Aorta (tissue), 5 donors: ENCODE measurements around the gene MYO1A. TPM values are rescaled to one million over a fixed set of nuclear protein-coding genes. Genes with fewer than 3 reads are reported as not detected.
A peak's percentile ranks its signal among the peaks of the same experiment; 100 is the strongest.

Experiments
- ATAC-seq: fragments of 200-7000 bp; cut with Tn5 transposase; one replicate; pipeline ENCODE4 v1.9.1; 2022; ENCODE audit warnings: moderate library complexity; ENCODE audit not compliant: low FRiP score
- DNase-seq, 2 donors: peaks; one replicate each; pipeline ENCODE4 v3.0.0-alpha.2; 2020
- H3K27ac ChIP-seq, 2 donors: one replicate each; pipeline ENCODE4 v1.5.1; 2013; ENCODE audit warnings: low read length in 2 of 2, mild to moderate bottlenecking in 2 of 2, moderate library complexity in 2 of 2, control low read depth in 1 of 2, inconsistent platforms in 1 of 2, low read depth in 1 of 2
- H3K27me3 ChIP-seq, 2 donors: one replicate each; pipeline ENCODE4 v1.6.1; 2013; ENCODE audit warnings: control low read depth in 1 of 2, low read length in 1 of 2, mild to moderate bottlenecking in 1 of 2, moderate library complexity in 1 of 2; ENCODE audit not compliant: insufficient read depth in 2 of 2, control insufficient read depth in 1 of 2
- H3K36me3 ChIP-seq, 2 donors: one replicate each; pipeline ENCODE4 v1.6.1; 2013; ENCODE audit warnings: control low read depth in 1 of 2, low read length in 1 of 2, mild to moderate bottlenecking in 1 of 2; ENCODE audit not compliant: insufficient read depth in 2 of 2, control insufficient read depth in 1 of 2
- H3K4me1 ChIP-seq, 2 donors: one replicate each; pipeline ENCODE4 v1.6.1; 2013; ENCODE audit warnings: low read length in 2 of 2, control low read depth in 1 of 2, mild to moderate bottlenecking in 1 of 2, moderate library complexity in 1 of 2; ENCODE audit not compliant: insufficient read depth in 2 of 2, control insufficient read depth in 1 of 2
- H3K4me3 ChIP-seq, 2 donors: one replicate each; pipeline ENCODE4 v1.5.1; 2013; ENCODE audit warnings: low read length in 2 of 2, control low read depth in 1 of 2, mild to moderate bottlenecking in 1 of 2
- H3K9me3 ChIP-seq: one replicate; pipeline ENCODE4 v1.6.1; 2013; ENCODE audit warnings: mild to moderate bottlenecking, low read length; ENCODE audit not compliant: control insufficient read depth
- WGBS, 2 donors: extraction: QIAGEN DNeasy Blood & Tissue Kit; methylation state at CpG; one replicate each; pipeline ENCODE4 v1.1.7; 2013; 5-methylcytosine and 5-hydroxymethylcytosine counted together
- intact Hi-C, 2 donors: fragments of 100-400 bp; cut with DNase I; formaldehyde crosslinking; loops; one replicate each; pipeline versions ENCODE4 v1.14.2 to v1.15.0; 2022
- long read RNA-seq, 2 donors: library from polyadenylated mRNA; unstranded; transcript quantifications; one replicate each; pipeline ENCODE4 v2.0.0, GENCODE V29; 2020 to 2021
- polyA plus RNA-seq, 2 donors: library from polyadenylated mRNA; stranded (reverse); fragments of 200-250 nt; gene quantifications; one replicate each; pipeline ENCODE4 v1.2.3, GENCODE V29; 2013
- total RNA-seq, 2 donors: library from RNA; stranded (reverse); fragmentation: NEBNext Ultra II Directional; extraction: Animal tissue kit (Norgen Biotek cat#: 25700); gene quantifications; one replicate each; pipeline ENCODE4 v1.2.1, GENCODE V29; 2021
- donor health status: healthy with polysubstance abuse.
- donor health status: Bipolar disorder and iron deficiency.
- donor health status: DM: no; HTN: no; CAD: no.
- donor health status: DM: no; HTN: no; CAD: no.
- donor health status: DM: yes; HTN: yes; CAD: no.

The MYO1A gene
- total RNA-seq: 1 to 10 TPM in 1 of 2 donors, under 1 TPM in 1; 0.58 to 1.4 TPM
- 10 to 100 TPM in 1 of 2 donors, under 1 TPM in 1; 0.05 to 77.4 TPM for polyA plus RNA-seq
- long read RNA-seq, donor 1: 0 reads
- long read RNA-seq, donor 2: 0 reads

- H3K27me3 ChIP-seq: no peaks in the 10 kb centered on the region
- DNase-seq (no peak), ATAC-seq (no peak)
- no peaks in the 10 kb centered on the region for H3K36me3 ChIP-seq
- 28 to 29% methylated on average over 2 of the region's 2 CpGs for WGBS, 2 donors
- no peak within 1 kb of the TSS for H3K4me3 ChIP-seq
- H3K9me3 ChIP-seq: no peaks in the 10 kb centered on the region
- H3K4me1 ChIP-seq: no peaks in the 10 kb centered on the region
- no peak within 1 kb of the TSS for H3K27ac ChIP-seq
- intact Hi-C loops: no loop called here
Measured at GRCh38 chr12:57049890-57050289, at the start of gene MYO1A. TSS of gene MYO1A (minus strand) at chr12:57050129. CDS start at chr12:57048323, 1,806 bp downstream.

- ATAC-seq: no peak
- 77 to 79% methylated on average over 11 of the region's 11 CpGs for WGBS, 2 donors
- no peaks in the 10 kb centered on the region for H3K27me3 ChIP-seq
- no peak overlapping the region for H3K4me3 ChIP-seq
- peaks cover 0 to 9% of the 10 kb centered on the region in 2 donors for H3K36me3 ChIP-seq
- intact Hi-C loops: no loop called here
- H3K9me3 ChIP-seq: no peaks in the 10 kb centered on the region
- H3K27ac ChIP-seq: no peak overlapping the region
- H3K4me1 ChIP-seq: no peaks in the 10 kb centered on the region
- DNase-seq: peak in 1 of 2 donors; percentile 52
Measured at GRCh38 chr12:57099047-57099714, 49.3 kb upstream of the MYO1A start.

GRCh38 chr12:57098546-57098945 lies 48.6 kb upstream of the MYO1A start:
- ATAC-seq: no peak
- DNase-seq: peak in 1 of 2 donors; percentile 34
- intact Hi-C loops: no loop called here
- 73 to 100% methylated on average over 1 of the region's 1 CpG for WGBS, 2 donors
- Histone ChIP-seq H3K4me3 (no peak overlapping the region), H3K4me1 (no peaks in the 10 kb centered on the region), H3K27ac (no peak overlapping the region), H3K27me3 (no peaks in the 10 kb centered on the region), H3K36me3 (peaks cover 0 to 9% of the 10 kb centered on the region in 2 donors), H3K9me3 (no peaks in the 10 kb centered on the region)

GRCh38 chr12:57097554-57097835 lies 47.6 kb upstream of the MYO1A start:
- no peaks in the 10 kb centered on the region for H3K27me3 ChIP-seq
- 82 to 89% methylated on average over 8 of the region's 8 CpGs for WGBS, 2 donors
- no peaks in the 10 kb centered on the region for H3K9me3 ChIP-seq
- intact Hi-C loops: no loop called here
- H3K4me1 ChIP-seq: no peaks in the 10 kb centered on the region
- no peak overlapping the region for H3K27ac ChIP-seq
- no peak overlapping the region for H3K4me3 ChIP-seq
- H3K36me3 ChIP-seq: peaks cover 0 to 9% of the 10 kb centered on the region in 2 donors
- DNase-seq (peak in 1 of 2 donors; percentile 32), ATAC-seq (no peak)

- Histone ChIP-seq H3K36me3 (peaks cover 0 to 9% of the 10 kb centered on the region in 2 donors), H3K9me3 (no peaks in the 10 kb centered on the region), H3K27me3 (no peaks in the 10 kb centered on the region), H3K4me1 (peaks cover 0 to 3% of the 10 kb centered on the region in 2 donors), H3K27ac (no peak overlapping the region), H3K4me3 (no peak overlapping the region)
- DNase-seq (peak in 1 of 2 donors; percentile 64), ATAC-seq (no peak)
- 77 to 80% methylated on average over 8 of the region's 8 CpGs for WGBS, 2 donors
- intact Hi-C loops: no loop called here
Measured at GRCh38 chr12:57096748-57097553, 47.0 kb upstream of the MYO1A start.

- no peak overlapping the region for H3K27ac ChIP-seq
Measured at GRCh38 chr12:57096099-57096572, 46.2 kb upstream of the MYO1A start.

GRCh38 chr12:57095440-57095839 lies 45.5 kb upstream of the MYO1A start:
- Histone ChIP-seq H3K4me1 (peaks cover 0 to 6% of the 10 kb centered on the region in 2 donors), H3K27ac (no peak overlapping the region), H3K27me3 (no peaks in the 10 kb centered on the region), H3K36me3 (peaks cover 0 to 9% of the 10 kb centered on the region in 2 donors), H3K9me3 (no peaks in the 10 kb centered on the region), H3K4me3 (no peak overlapping the region)
- DNase-seq (peak in 1 of 2 donors; percentile 46), ATAC-seq (no peak)
- 56 to 63% methylated on average over 3 of the region's 3 CpGs for WGBS, 2 donors
- intact Hi-C loops: loop anchor here in 1 of 2 donors (2.0 kb wide), 1 partner anchor 15 kb away; the partner anchor contains the start of gene STAT6

More at GRCh38 chr12:57096099-57096572, 46.2 kb upstream of the MYO1A start:
- H3K9me3 ChIP-seq: no peaks in the 10 kb centered on the region
- intact Hi-C loops: no loop called here
- no peaks in the 10 kb centered on the region for H3K27me3 ChIP-seq
- ATAC-seq (no peak), DNase-seq (peak in 1 of 2 donors; percentile 44)
- H3K36me3 ChIP-seq: peaks cover 0 to 9% of the 10 kb centered on the region in 2 donors
- H3K4me3 ChIP-seq: no peak overlapping the region
- peaks cover 0 to 6% of the 10 kb centered on the region in 2 donors for H3K4me1 ChIP-seq
- WGBS, 2 donors: 74 to 80% methylated on average over 6 of the region's 6 CpGs

- H3K4me1 ChIP-seq: peaks cover 0 to 6% of the 10 kb centered on the region in 2 donors
- peak in 1 of 2 donors; percentile 73 for DNase-seq
Measured at GRCh38 chr12:57094208-57095160, 44.6 kb upstream of the MYO1A start.

More at GRCh38 chr12:57094208-57095160, 44.6 kb upstream of the MYO1A start:
- Histone ChIP-seq H3K27me3 (no peaks in the 10 kb centered on the region), H3K4me3 (no peak overlapping the region), H3K27ac (peak overlapping the region; percentile 18 to 57), H3K9me3 (no peaks in the 10 kb centered on the region), H3K36me3 (peaks cover 0 to 6% of the 10 kb centered on the region in 2 donors)
- intact Hi-C loops: loop anchor here in 1 of 2 donors (2.0 kb wide), 1 partner anchor 16 kb away; the partner anchor contains the start of gene STAT6
- no peak for ATAC-seq
- WGBS, 2 donors: 32 to 36% methylated on average over 15 of the region's 15 CpGs
